Brain microvascular endothelial cell (primary cell): ENCODE data around the gene IRGC.
"Not testable (repeated sequence)": the region's sequence is repeated elsewhere in the genome, so short reads cannot be mapped to it uniquely, and the experiment has no call there.

Experiments used
- DNase-seq: peaks from one replicate; pipeline ENCODE4 v3.0.0-alpha.2; 2020
- H3K27ac ChIP-seq: fragments of 250-450 bp; sonication (Bioruptor Pico); 2 replicates; pipeline ENCODE4 v1.5.1; 2020; ENCODE audit warnings: mild to moderate bottlenecking, moderate library complexity
- H3K27me3 ChIP-seq: fragments of 250-450 bp; sonication (Bioruptor Pico); replicated peaks from 2 replicates; pipeline ENCODE4 v1.5.1; 2020; ENCODE audit warnings: mild to moderate bottlenecking
- H3K36me3 ChIP-seq: fragments of 250-450 bp; sonication (Bioruptor Pico); replicated peaks from 2 replicates; pipeline ENCODE4 v1.5.1; 2020; ENCODE audit warnings: mild to moderate bottlenecking
- H3K4me3 ChIP-seq: 2 replicates; pipeline ENCODE4 v1.5.1; 2011; ENCODE audit warnings: low read depth, mild to moderate bottlenecking, control low read depth, low read length, moderate library complexity
- CTCF ChIP-seq: IDR thresholded peaks from 2 replicates; pipeline ENCODE4 v1.5.1; 2011; ENCODE audit warnings: low read depth, mild to moderate bottlenecking, moderate library complexity, low read length, control low read depth, inconsistent platforms; ENCODE audit errors: missing control alignments
- in situ Hi-C: cut with HindIII; loops from 2 replicates; pipeline ENCODE4 v1.10.0; 2017; ENCODE audit warnings: low sequenced_read_pairs, low pct_ligation_motif_present

IRGC gene

GRCh38 chr19:43681821-43682220, 34.1 kb upstream of the IRGC start:
- no peak overlapping the region for H3K27ac ChIP-seq
- in situ Hi-C loops = no loop called here
- DNase-seq = no peak
- no peak for TF ChIP-seq CTCF
- no peaks in the 10 kb centered on the region for H3K27me3 ChIP-seq
- H3K36me3 ChIP-seq = no peaks in the 10 kb centered on the region
- no peak overlapping the region for H3K4me3 ChIP-seq

- H3K4me3 ChIP-seq, H3K27me3 ChIP-seq, H3K27ac ChIP-seq, H3K36me3 ChIP-seq, DNase-seq, in situ Hi-C loops: not testable (repeated sequence)
Measured at GRCh38 chr19:43682269-43682668, 33.6 kb upstream of the IRGC start.

GRCh38 chr19:43682824-43683661, 32.8 kb upstream of the IRGC start:
- Histone ChIP-seq H3K4me3 (no peak overlapping the region), H3K27me3 (no peaks in the 10 kb centered on the region), H3K27ac (no peak overlapping the region), H3K36me3 (no peaks in the 10 kb centered on the region)
- in situ Hi-C loops = no loop called here
- no peak for DNase-seq
- TF ChIP-seq CTCF = no peak

- in situ Hi-C loops = no loop called here
- H3K27ac ChIP-seq = no peak overlapping the region
- H3K4me3 ChIP-seq = no peak overlapping the region
- no peak for DNase-seq
- H3K27me3 ChIP-seq = no peaks in the 10 kb centered on the region
- TF ChIP-seq CTCF = no peak
- no peaks in the 10 kb centered on the region for H3K36me3 ChIP-seq
Measured at GRCh38 chr19:43683905-43684304, 32.0 kb upstream of the IRGC start.

- DNase-seq = no peak
- TF ChIP-seq CTCF = no peak
- Histone ChIP-seq H3K27me3 (no peaks in the 10 kb centered on the region), H3K4me3 (no peak overlapping the region), H3K36me3 (no peaks in the 10 kb centered on the region), H3K27ac (no peak overlapping the region)
- in situ Hi-C loops = no loop called here
Measured at GRCh38 chr19:43684326-43684725, 31.6 kb upstream of the IRGC start.

GRCh38 chr19:43687660-43687997, 28.2 kb upstream of the IRGC start:
- TF ChIP-seq CTCF = no peak
- Histone ChIP-seq H3K4me3 (no peak overlapping the region), H3K27ac (no peak overlapping the region), H3K36me3 (no peaks in the 10 kb centered on the region), H3K27me3 (no peaks in the 10 kb centered on the region)
- DNase-seq = no peak
- in situ Hi-C loops = no loop called here
